GM10266 (cell line): ENCODE measurements around the gene SCNN1G.

Experiments
- DNase-seq: peaks from one replicate; pipeline ENCODE4 v3.0.0; 2012; ENCODE audit errors: extremely low spot score
- CTCF ChIP-seq: IDR thresholded peaks from 2 replicates; pipeline ENCODE4 v1.5.1; 2012; ENCODE audit warnings: mild to moderate bottlenecking, low read depth; ENCODE audit not compliant: control insufficient read depth, insufficient read depth; ENCODE audit errors: missing control alignments

SCNN1G gene

GRCh38 chr16:23182679-23183542 lies at the start of gene SCNN1G:
Gene SCNN1G (plus strand): TSS chr16:23182745. CDS start chr16:23186272, 3,527 bp downstream.
- TF ChIP-seq CTCF: no peak
- DNase-seq: peak; percentile 33

- no peak for DNase-seq
- TF ChIP-seq CTCF: no peak
These were observed 49.6 kb upstream of the SCNN1G start for GRCh38 chr16:23132775-23133463.

GRCh38 chr16:23134274-23134673 lies 48.3 kb upstream of the SCNN1G start:
- no peak for TF ChIP-seq CTCF
- DNase-seq: no peak

- DNase-seq: no peak
- no peak for TF ChIP-seq CTCF
These were observed 45.3 kb upstream of the SCNN1G start for GRCh38 chr16:23137256-23137655.

GRCh38 chr16:23137818-23138217 lies 44.7 kb upstream of the SCNN1G start:
- no peak for TF ChIP-seq CTCF
- DNase-seq: no peak

GRCh38 chr16:23140107-23140506 lies 42.4 kb upstream of the SCNN1G start:
- no peak for TF ChIP-seq CTCF
- DNase-seq: no peak

- DNase-seq: no peak
- TF ChIP-seq CTCF: no peak
These were observed 41.5 kb upstream of the SCNN1G start for GRCh38 chr16:23141033-23141432.
